ENCODE data around the gene PTPRG. TPM values are rescaled to one million over a fixed set of nuclear protein-coding genes. Genes with fewer than 3 reads are reported as not detected.

The PTPRG gene
- total RNA-seq, 1 donor from 2014 or later: 0.22 TPM

DNA sequence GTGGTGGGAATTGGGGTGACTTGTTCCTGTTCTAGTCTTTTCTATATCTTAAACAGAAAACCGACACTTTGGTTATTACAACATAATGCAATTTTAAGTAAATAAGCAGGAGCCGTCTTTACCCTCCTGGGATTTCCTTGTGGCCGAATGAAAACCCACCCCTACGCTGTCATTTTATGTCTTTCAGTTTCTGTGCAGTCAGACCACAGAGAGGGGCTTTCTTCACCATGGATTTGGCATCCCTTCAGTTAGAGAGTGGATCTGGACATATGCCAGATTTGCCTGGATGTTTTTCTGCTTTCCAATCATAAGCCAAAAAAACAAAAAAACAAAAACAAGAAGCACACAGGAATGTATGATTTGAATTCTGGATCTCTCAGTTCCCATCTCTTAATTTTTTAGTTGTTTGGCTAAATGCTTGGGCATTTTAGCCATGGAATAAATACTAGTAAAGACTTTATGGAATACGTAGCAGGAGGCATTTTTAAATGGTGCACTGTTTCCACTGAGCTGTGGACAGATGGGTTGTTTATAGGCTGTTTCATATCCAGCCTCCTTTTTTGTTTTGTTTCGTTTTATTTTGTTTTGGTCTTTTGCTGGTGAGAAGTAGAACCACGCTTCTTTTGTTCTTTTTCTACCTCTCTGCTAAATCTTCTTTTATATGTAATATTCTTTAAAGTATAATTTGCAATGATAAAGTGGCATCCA lies 539.1 kb downstream of the PTPRG start:
- CTCF ChIA-PET: no interaction called here
- ATAC-seq (ENCODE audit: low read depth): no peak
- H3K36me3 Mint-ChIP-seq (ENCODE audit: low read depth): no peaks in the 10 kb centered on the region

DNA sequence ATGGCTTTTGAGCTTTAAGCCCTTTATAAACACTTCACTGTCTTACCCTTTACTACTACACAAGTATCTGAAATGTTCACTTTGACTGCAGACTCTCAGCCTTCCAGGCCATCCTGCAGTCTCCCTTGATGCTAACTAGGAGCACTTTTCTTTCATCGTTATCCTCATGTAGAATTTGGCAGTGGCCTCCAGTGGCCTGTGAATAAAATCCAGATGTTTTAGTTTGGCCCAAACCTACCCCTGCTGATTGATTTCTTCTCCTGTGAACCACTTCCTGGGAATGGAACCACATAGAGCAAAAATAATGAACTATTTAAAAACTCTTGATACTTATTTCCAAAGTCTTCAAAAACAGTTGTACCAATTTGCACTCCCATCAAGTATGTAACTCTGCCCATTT lies 540.1 kb downstream of the PTPRG start:
- H3K27me3 Mint-ChIP-seq: no peaks in the 10 kb centered on the region
- DNase-seq (no peak), ATAC-seq (ENCODE audit: low read depth) (no peak)
- H3K4me3 Mint-ChIP-seq: no peak overlapping the region
- TF ChIP-seq, protein P1, sequence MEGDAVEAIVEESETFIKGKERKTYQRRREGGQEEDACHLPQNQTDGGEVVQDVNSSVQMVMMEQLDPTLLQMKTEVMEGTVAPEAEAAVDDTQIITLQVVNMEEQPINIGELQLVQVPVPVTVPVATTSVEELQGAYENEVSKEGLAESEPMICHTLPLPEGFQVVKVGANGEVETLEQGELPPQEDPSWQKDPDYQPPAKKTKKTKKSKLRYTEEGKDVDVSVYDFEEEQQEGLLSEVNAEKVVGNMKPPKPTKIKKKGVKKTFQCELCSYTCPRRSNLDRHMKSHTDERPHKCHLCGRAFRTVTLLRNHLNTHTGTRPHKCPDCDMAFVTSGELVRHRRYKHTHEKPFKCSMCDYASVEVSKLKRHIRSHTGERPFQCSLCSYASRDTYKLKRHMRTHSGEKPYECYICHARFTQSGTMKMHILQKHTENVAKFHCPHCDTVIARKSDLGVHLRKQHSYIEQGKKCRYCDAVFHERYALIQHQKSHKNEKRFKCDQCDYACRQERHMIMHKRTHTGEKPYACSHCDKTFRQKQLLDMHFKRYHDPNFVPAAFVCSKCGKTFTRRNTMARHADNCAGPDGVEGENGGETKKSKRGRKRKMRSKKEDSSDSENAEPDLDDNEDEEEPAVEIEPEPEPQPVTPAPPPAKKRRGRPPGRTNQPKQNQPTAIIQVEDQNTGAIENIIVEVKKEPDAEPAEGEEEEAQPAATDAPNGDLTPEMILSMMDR (IDR thresholded peaks at IDR 0.05): no peak
- H3K36me3 Mint-ChIP-seq (ENCODE audit: low read depth): no peaks in the 10 kb centered on the region
- H3K4me1 Mint-ChIP-seq: no peaks in the 10 kb centered on the region
- CTCF ChIA-PET: no interaction called here
- H3K27ac Mint-ChIP-seq: no peak overlapping the region
- peaks cover 3% of the 10 kb centered on the region for H3K9me3 Mint-ChIP-seq
- POLR2A ChIA-PET: no interaction called here
- intact Hi-C loops (cut with micrococcal nuclease): no loop called here

More for the DNA sequence above, 539.1 kb downstream of the PTPRG start:
- TF ChIP-seq, protein P1 (IDR thresholded peaks at IDR 0.05): no peak
- intact Hi-C loops (cut with micrococcal nuclease): no loop called here
- Mint-ChIP-seq H3K9me3 (peaks cover 3% of the 10 kb centered on the region), H3K4me3 (no peak overlapping the region), H3K27ac (no peak overlapping the region), H3K27me3 (no peaks in the 10 kb centered on the region), H3K4me1 (no peaks in the 10 kb centered on the region)
- DNase-seq: no peak
- POLR2A ChIA-PET: no interaction called here

DNA sequence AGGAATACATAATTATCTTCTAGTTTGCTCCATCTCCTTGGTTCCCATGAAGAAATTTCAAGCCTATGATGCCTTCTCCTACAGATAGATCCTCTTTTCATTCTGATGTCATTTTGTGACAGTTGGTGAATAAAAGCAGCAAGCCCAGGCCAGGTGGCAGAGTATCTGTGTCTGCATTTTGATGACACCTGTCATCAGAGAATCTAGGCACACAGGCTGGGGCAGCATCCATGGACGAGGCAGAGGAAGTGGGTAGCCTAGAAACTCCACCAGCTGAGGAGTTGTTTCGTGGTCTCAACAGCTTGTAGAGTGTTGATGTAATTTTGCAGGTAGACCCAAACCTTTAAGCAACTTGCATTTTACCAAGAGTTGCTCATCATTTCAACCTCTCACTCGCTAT lies 542.2 kb downstream of the PTPRG start:
- Mint-ChIP-seq H3K4me1 (no peaks in the 10 kb centered on the region), H3K9me3 (peaks cover 5% of the 10 kb centered on the region), H3K4me3 (no peak overlapping the region), H3K27me3 (no peaks in the 10 kb centered on the region), H3K27ac (no peak overlapping the region), H3K36me3 (ENCODE audit: low read depth) (no peaks in the 10 kb centered on the region)
- TF ChIP-seq, protein P1 (IDR thresholded peaks at IDR 0.05): no peak
- ChIA-PET CTCF (no interaction called here), POLR2A (no interaction called here)
- intact Hi-C loops (cut with micrococcal nuclease): no loop called here
- no peak for DNase-seq
- no peak for ATAC-seq (ENCODE audit: low read depth)

DNA sequence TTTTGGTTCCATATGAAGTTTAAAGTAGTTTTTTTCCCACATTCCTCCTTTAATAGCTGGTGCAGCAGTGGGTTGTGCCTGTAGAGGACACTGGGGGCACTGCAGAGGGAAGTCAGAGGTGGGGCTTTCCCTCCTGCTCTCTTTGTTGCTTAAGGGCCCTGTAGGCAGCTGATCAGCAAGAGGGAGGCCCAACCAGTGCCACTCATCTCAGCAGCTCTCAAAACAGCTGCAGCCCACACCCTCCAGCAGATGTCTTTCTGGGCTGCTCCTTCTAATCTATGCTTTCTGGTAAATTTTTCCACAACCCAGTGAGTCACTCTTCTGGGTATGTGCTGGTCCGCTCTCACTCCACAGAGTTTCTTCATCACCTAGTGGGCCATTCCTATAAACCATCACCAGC lies 548.2 kb downstream of the PTPRG start:
- intact Hi-C loops (cut with micrococcal nuclease): no loop called here
- H3K9me3 Mint-ChIP-seq: peaks cover 5% of the 10 kb centered on the region
- H3K27ac Mint-ChIP-seq: no peak overlapping the region
- H3K36me3 Mint-ChIP-seq (ENCODE audit: low read depth): no peaks in the 10 kb centered on the region
- TF ChIP-seq, protein P1 (IDR thresholded peaks at IDR 0.05): no peak
- ChIA-PET CTCF (no interaction called here), POLR2A (no interaction called here)
- H3K4me1 Mint-ChIP-seq: no peaks in the 10 kb centered on the region
- no peak for DNase-seq
- no peaks in the 10 kb centered on the region for H3K27me3 Mint-ChIP-seq
- no peak overlapping the region for H3K4me3 Mint-ChIP-seq
- no peak for ATAC-seq (ENCODE audit: low read depth)

DNA sequence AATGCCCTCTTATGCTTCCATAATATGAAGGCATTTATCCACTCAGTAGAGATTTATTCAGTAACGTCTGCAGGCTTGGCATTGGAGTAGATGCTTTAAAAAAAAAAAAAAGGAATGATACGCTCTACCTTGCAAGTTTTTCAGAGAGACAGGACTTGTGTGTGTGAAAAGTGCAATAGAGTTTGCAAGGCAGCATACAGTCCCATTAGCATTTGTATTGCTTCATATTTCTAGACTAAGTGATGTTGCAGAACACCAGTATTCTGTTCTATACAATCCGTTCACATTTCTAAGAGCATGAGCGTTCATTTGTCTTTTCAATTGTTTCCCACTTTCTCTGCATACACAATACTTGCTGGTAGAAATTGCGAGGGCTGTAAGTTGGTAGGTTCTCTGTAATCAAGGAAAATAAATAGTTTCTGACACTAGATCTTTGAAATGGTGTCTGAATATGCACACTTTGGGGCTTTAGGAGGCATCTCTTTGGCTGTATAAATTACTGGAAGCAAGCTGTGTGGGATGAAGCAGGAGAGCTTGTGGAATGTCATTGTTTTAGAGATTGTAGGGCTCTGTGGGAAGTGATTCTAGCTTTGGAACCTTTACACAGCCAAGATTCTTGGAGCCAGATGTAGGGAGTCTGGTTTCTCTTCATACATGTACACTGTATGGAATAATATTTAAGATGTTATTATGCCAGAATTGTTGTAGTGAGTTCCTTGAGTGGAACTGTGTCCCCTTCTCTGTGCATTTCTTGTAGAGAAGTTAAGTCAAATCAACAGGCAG lies 549.3 kb downstream of the PTPRG start:
- CTCF ChIA-PET: no interaction called here
- no peak for ATAC-seq (ENCODE audit: low read depth)
- POLR2A ChIA-PET: no interaction called here
- TF ChIP-seq, protein P1 (IDR thresholded peaks at IDR 0.05): no peak
- DNase-seq: no peak
- H3K4me1 Mint-ChIP-seq: no peaks in the 10 kb centered on the region
- H3K36me3 Mint-ChIP-seq (ENCODE audit: low read depth): no peaks in the 10 kb centered on the region
- H3K9me3 Mint-ChIP-seq: peaks cover 5% of the 10 kb centered on the region
- no peak overlapping the region for H3K27ac Mint-ChIP-seq
- no peaks in the 10 kb centered on the region for H3K27me3 Mint-ChIP-seq
- intact Hi-C loops (cut with micrococcal nuclease): no loop called here
- H3K4me3 Mint-ChIP-seq: no peak overlapping the region

All from activated B cell treated with CpG ODN at 0.5 μM for 24 hours (primary cell).